ENCODE measurements around the gene CLCA2. TPM values are rescaled to one million over a fixed set of nuclear protein-coding genes. Genes with fewer than 3 reads are reported as not detected.

Gene CLCA2
- polyA plus RNA-seq, 1 of the 3 experiments (the other 2 are of a cell fraction): 0.02 TPM

GRCh38 chr1:86381223-86381622, 42.7 kb upstream of the CLCA2 start:
- no peak overlapping the region for H3K4me3 ChIP-seq (ENCODE audit: low read depth in 2 of 2, low read length in 1 of 2)
- no peaks in the 10 kb centered on the region for H3K27me3 ChIP-seq (ENCODE audit: insufficient read depth)
- no peak overlapping the region for H3K9ac ChIP-seq
- DNase-seq: no peak
- H3K9me3 ChIP-seq: no peaks in the 10 kb centered on the region
- peaks cover 7 to 38% of the 10 kb centered on the region in 2 experiments for H3K36me3 ChIP-seq (replicated peaks in 1 of 2; ENCODE audit: control insufficient read depth in 1 of 2, insufficient read depth in 2 of 2, low read length in 1 of 2)
- H3K4me2 ChIP-seq: 0 out of 2 replicates have a peak overlapping the region, but pooled peaks have one; percentile 45
- no peaks in the 10 kb centered on the region; the same call in 1 of the 2 replicates for H3K79me2 ChIP-seq (ENCODE audit: insufficient read depth)
- ChIA-PET CTCF (no interaction called here), POLR2A (no interaction called here)
- H4K20me1 ChIP-seq (ENCODE audit: insufficient read depth): no peaks in the 10 kb centered on the region
- H3K27ac ChIP-seq (ENCODE audit: low read depth in 2 of 2, low read length in 1 of 2): no peak overlapping the region
- WGBS (ENCODE audit: low lambda C conversion rate): 73% methylated on average over 4 of the region's 4 CpGs
- H3F3A ChIP-seq (replicated peaks; ENCODE audit: insufficient read depth): peaks cover 3% of the 10 kb centered on the region
- H3K4me1 ChIP-seq (ENCODE audit: control insufficient read depth in 1 of 2, insufficient read depth in 2 of 2, low read depth in 1 of 2, low read length in 1 of 2): no peaks in the 10 kb centered on the region; a peak in 1 of 4 replicates
- no peaks in the 10 kb centered on the region for H3K9me2 ChIP-seq
- H2AFZ ChIP-seq (ENCODE audit: low read depth): no peak overlapping the region
- no peak for TF ChIP-seq ELF1 (IDR thresholded peaks at IDR 0.05)
- TF ChIP-seq CHD2 (IDR thresholded peaks at IDR 0.05; ENCODE audit: low read length, partially characterized antibody): no peak

DNA sequence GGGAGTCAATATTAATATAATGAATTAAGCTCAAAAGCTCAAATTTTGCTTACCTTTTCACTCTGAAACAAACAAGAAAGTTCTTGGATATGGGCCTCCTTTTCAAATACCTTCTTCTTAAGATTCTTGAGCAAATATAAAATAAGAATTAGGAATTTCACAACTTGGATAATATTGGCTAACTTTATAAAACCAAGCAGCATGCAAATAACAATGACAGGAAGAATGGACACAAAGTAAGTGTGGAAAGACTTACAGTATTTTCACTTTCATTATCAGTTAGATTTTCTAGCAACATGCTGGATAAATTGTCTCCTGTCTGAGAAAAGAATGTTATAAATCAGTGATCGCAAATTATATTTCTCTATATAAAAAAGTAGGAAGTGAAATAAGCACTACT, 41.1 kb upstream of the CLCA2 start:
- peak overlapping the region; percentile 6; the same call in 1 of the 2 replicates for H3K9ac ChIP-seq
- H3K27ac ChIP-seq (ENCODE audit: low read depth in 2 of 2, low read length in 1 of 2): no peak overlapping the region
- TF ChIP-seq ZBTB33 (IDR thresholded peaks at IDR 0.05; ENCODE audit: borderline replicate concordance, low read depth): no peak
- TF ChIP-seq NRF1 (IDR thresholded peaks at IDR 0.05; ENCODE audit: low read depth, low read length): no peak
- TF ChIP-seq EZH2phosphoT487 (IDR thresholded peaks at IDR 0.05; ENCODE audit: borderline replicate concordance, low read depth): no peak
- TF ChIP-seq SIN3A (IDR thresholded peaks at IDR 0.05; ENCODE audit: borderline replicate concordance, low read depth, low read length): no peak
- WGBS (ENCODE audit: low lambda C conversion rate): 94% methylated on average over 1 of the region's 1 CpG
- POLR2A ChIA-PET: no interaction called here
- peak overlapping the region; percentile 17; the same call in 1 of the 2 replicates for H2AFZ ChIP-seq (ENCODE audit: low read depth)
- H3K36me3 ChIP-seq (replicated peaks in 1 of 2; ENCODE audit: control insufficient read depth in 1 of 2, insufficient read depth in 2 of 2, low read length in 1 of 2): peaks cover 6 to 30% of the 10 kb centered on the region in 2 experiments
- H3K27me3 ChIP-seq (ENCODE audit: insufficient read depth): no peaks in the 10 kb centered on the region
- H3K4me2 ChIP-seq: peak overlapping the region; percentile 3; the same call in 1 of the 2 replicates
- H3K9me3 ChIP-seq: no peaks in the 10 kb centered on the region
- no peaks in the 10 kb centered on the region for H3K9me2 ChIP-seq
- H3K79me2 ChIP-seq (ENCODE audit: insufficient read depth): peaks cover 6% of the 10 kb centered on the region
- CTCF ChIA-PET: interaction anchor here (1.2 to 1.3 kb wide), 2 partner anchors 91 to 117 kb away, joined by 3 to 5 read pairs; no protein-coding TSS in a partner anchor
- no peak for DNase-seq
- H3F3A ChIP-seq (replicated peaks; ENCODE audit: insufficient read depth): peaks cover 7% of the 10 kb centered on the region
- H4K20me1 ChIP-seq (ENCODE audit: insufficient read depth): no peaks in the 10 kb centered on the region
- no peaks in the 10 kb centered on the region; a peak in 1 of 4 replicates for H3K4me1 ChIP-seq (ENCODE audit: control insufficient read depth in 1 of 2, insufficient read depth in 2 of 2, low read depth in 1 of 2, low read length in 1 of 2)
- H3K4me3 ChIP-seq (ENCODE audit: low read depth in 2 of 2, low read length in 1 of 2): no peak overlapping the region; a peak in 1 of 4 replicates

- CTCF ChIA-PET: interaction anchor here (1.1 kb wide), 1 partner anchor 8 kb away, joined by 4 read pairs; no protein-coding TSS in a partner anchor
- TF ChIP-seq, protein P1, sequence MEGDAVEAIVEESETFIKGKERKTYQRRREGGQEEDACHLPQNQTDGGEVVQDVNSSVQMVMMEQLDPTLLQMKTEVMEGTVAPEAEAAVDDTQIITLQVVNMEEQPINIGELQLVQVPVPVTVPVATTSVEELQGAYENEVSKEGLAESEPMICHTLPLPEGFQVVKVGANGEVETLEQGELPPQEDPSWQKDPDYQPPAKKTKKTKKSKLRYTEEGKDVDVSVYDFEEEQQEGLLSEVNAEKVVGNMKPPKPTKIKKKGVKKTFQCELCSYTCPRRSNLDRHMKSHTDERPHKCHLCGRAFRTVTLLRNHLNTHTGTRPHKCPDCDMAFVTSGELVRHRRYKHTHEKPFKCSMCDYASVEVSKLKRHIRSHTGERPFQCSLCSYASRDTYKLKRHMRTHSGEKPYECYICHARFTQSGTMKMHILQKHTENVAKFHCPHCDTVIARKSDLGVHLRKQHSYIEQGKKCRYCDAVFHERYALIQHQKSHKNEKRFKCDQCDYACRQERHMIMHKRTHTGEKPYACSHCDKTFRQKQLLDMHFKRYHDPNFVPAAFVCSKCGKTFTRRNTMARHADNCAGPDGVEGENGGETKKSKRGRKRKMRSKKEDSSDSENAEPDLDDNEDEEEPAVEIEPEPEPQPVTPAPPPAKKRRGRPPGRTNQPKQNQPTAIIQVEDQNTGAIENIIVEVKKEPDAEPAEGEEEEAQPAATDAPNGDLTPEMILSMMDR (IDR thresholded peaks at IDR 0.05): no peak
- TF ChIP-seq SIN3A (IDR thresholded peaks at IDR 0.05; ENCODE audit: borderline replicate concordance, low read depth, low read length): no peak
- TF ChIP-seq NFIC (IDR thresholded peaks at IDR 0.05; ENCODE audit: borderline replicate concordance): no peak
- TF ChIP-seq CHD2 (IDR thresholded peaks at IDR 0.05; ENCODE audit: low read length, partially characterized antibody): no peak
- no peak for TF ChIP-seq SMC3 (IDR thresholded peaks at IDR 0.05; ENCODE audit: low read depth, low read length)
- no peak for TF ChIP-seq GATA2 (CRISPR knock-in tag; IDR thresholded peaks at IDR 0.05)
- TF ChIP-seq EP300 (IDR thresholded peaks at IDR 0.05; ENCODE audit: borderline replicate concordance in 1 of 2, low read depth in 1 of 2, low read length in 1 of 2): no peak
- TF ChIP-seq, protein P2, sequence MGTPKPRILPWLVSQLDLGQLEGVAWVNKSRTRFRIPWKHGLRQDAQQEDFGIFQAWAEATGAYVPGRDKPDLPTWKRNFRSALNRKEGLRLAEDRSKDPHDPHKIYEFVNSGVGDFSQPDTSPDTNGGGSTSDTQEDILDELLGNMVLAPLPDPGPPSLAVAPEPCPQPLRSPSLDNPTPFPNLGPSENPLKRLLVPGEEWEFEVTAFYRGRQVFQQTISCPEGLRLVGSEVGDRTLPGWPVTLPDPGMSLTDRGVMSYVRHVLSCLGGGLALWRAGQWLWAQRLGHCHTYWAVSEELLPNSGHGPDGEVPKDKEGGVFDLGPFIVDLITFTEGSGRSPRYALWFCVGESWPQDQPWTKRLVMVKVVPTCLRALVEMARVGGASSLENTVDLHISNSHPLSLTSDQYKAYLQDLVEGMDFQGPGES (IDR thresholded peaks at IDR 0.05; ENCODE audit: low read depth, low read length): no peak
- no peak for TF ChIP-seq TAF1 (IDR thresholded peaks at IDR 0.05; ENCODE audit: borderline replicate concordance, low read depth, low read length)
Measured at GRCh38 chr1:86387916-86388627, 35.9 kb upstream of the CLCA2 start.

More at GRCh38 chr1:86387916-86388627, 35.9 kb upstream of the CLCA2 start:
- no peaks in the 10 kb centered on the region for H3K27me3 ChIP-seq (ENCODE audit: insufficient read depth)
- 90% methylated on average over 3 of the region's 3 CpGs for WGBS (ENCODE audit: low lambda C conversion rate)
- H2AFZ ChIP-seq (ENCODE audit: low read depth): no peak overlapping the region
- no peaks in the 10 kb centered on the region for H3K9me3 ChIP-seq
- peaks cover 0 to 9% of the 10 kb centered on the region in 2 experiments; a peak in 1 of 4 replicates for H3K4me1 ChIP-seq (ENCODE audit: control insufficient read depth in 1 of 2, insufficient read depth in 2 of 2, low read depth in 1 of 2, low read length in 1 of 2)
- no peak overlapping the region for H3K4me2 ChIP-seq
- H3K79me2 ChIP-seq (ENCODE audit: insufficient read depth): peaks cover 58% of the 10 kb centered on the region
- no peak overlapping the region for H3K27ac ChIP-seq (ENCODE audit: low read depth in 2 of 2, low read length in 1 of 2)
- no peak overlapping the region for H3K4me3 ChIP-seq (ENCODE audit: low read depth in 2 of 2, low read length in 1 of 2)
- H3F3A ChIP-seq (replicated peaks; ENCODE audit: insufficient read depth): peaks cover 11% of the 10 kb centered on the region
- H3K36me3 ChIP-seq (replicated peaks in 1 of 2; ENCODE audit: control insufficient read depth in 1 of 2, insufficient read depth in 2 of 2, low read length in 1 of 2): peaks cover 3 to 15% of the 10 kb centered on the region in 2 experiments
- no peak overlapping the region for H3K9ac ChIP-seq
- POLR2A ChIA-PET: interaction anchor here (0.8 kb wide), 1 partner anchor 105 kb away, joined by 3 read pairs; no protein-coding TSS in a partner anchor
- no peak for DNase-seq
- no peaks in the 10 kb centered on the region for H3K9me2 ChIP-seq
- H4K20me1 ChIP-seq (ENCODE audit: insufficient read depth): no peaks in the 10 kb centered on the region

All from SK-N-SH (cell line).